Fibroblast of mammary gland (primary cell): ENCODE measurements around the gene GUCY1A2.

ENCODE experiments used
- DNase-seq: peaks from one replicate; pipeline ENCODE4 v3.0.0-alpha.2; 2010; ENCODE audit warnings: low read depth
- H3K4me3 ChIP-seq: 2 replicates; pipeline ENCODE4 v1.5.1; 2011; ENCODE audit warnings: low read depth, mild to moderate bottlenecking, low read length, moderate library complexity; ENCODE audit not compliant: control insufficient read depth
- TF ChIP-seq, protein P1 (sequence below): conservative IDR thresholded peaks from 2 replicates; pipeline ENCODE4 v1.5.1; 2011; ENCODE audit warnings: low read depth, low read length, inconsistent platforms; ENCODE audit not compliant: control insufficient read depth, insufficient read depth

Gene GUCY1A2

GRCh38 chr11:106854429-106854828, 163.8 kb downstream of the GUCY1A2 start:
- TF ChIP-seq, protein P1, sequence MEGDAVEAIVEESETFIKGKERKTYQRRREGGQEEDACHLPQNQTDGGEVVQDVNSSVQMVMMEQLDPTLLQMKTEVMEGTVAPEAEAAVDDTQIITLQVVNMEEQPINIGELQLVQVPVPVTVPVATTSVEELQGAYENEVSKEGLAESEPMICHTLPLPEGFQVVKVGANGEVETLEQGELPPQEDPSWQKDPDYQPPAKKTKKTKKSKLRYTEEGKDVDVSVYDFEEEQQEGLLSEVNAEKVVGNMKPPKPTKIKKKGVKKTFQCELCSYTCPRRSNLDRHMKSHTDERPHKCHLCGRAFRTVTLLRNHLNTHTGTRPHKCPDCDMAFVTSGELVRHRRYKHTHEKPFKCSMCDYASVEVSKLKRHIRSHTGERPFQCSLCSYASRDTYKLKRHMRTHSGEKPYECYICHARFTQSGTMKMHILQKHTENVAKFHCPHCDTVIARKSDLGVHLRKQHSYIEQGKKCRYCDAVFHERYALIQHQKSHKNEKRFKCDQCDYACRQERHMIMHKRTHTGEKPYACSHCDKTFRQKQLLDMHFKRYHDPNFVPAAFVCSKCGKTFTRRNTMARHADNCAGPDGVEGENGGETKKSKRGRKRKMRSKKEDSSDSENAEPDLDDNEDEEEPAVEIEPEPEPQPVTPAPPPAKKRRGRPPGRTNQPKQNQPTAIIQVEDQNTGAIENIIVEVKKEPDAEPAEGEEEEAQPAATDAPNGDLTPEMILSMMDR: no peak
- DNase-seq: no peak

GRCh38 chr11:106853850-106854401, 164.3 kb downstream of the GUCY1A2 start:
- TF ChIP-seq, protein P1: no peak
- no peak for DNase-seq
- no peak overlapping the region for H3K4me3 ChIP-seq

More at GRCh38 chr11:106854429-106854828, 163.8 kb downstream of the GUCY1A2 start:
- H3K4me3 ChIP-seq: no peak overlapping the region

GRCh38 chr11:106852779-106853178, 165.5 kb downstream of the GUCY1A2 start:
- TF ChIP-seq, protein P1: no peak
- no peak overlapping the region for H3K4me3 ChIP-seq
- no peak for DNase-seq

DNA sequence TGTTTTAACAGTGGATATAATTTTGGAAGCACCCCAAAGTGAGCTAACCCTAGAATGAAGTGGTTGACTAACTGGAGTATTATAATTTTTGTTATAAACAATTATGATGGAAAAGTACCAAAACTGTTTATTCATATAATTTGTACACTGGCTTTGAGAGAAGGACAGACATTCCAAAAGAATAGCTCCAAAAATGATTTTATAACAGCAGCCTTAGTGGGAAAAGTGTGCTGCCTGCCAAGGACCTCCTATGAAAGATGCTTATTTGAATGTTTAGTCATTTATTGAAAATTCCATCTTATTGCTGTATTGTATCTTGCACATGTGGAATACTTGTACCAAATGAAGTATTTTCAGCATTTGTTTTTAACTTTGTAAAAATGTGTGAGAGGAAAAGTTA, 169.8 kb downstream of the GUCY1A2 start:
- TF ChIP-seq, protein P1: no peak
- no peak for DNase-seq
- H3K4me3 ChIP-seq: no peak overlapping the region

- TF ChIP-seq, protein P1: no peak
- H3K4me3 ChIP-seq: no peak overlapping the region
- no peak for DNase-seq
Observed at GRCh38 chr11:106842134-106842533, 176.1 kb downstream of the GUCY1A2 start.

DNA sequence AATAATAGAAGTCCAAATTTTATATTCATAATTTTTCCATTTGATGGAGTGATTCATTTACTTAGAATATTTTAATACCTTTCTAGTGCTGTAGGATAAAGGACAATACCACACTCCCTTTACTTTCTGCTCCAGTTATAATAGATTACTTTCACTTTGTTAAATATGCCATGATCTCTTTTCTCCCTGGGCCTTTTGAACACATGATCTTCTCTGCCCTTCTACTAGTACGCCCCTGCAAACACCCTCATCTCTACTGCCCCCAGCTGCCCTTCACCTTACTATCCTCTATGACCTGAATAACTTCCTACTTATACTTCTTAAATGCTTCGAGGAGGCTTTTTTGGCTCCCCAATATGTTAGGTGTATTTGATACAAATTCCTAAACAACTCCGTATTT, 177.3 kb downstream of the GUCY1A2 start:
- DNase-seq: no peak
- no peak overlapping the region for H3K4me3 ChIP-seq
- TF ChIP-seq, protein P1: no peak

DNA sequence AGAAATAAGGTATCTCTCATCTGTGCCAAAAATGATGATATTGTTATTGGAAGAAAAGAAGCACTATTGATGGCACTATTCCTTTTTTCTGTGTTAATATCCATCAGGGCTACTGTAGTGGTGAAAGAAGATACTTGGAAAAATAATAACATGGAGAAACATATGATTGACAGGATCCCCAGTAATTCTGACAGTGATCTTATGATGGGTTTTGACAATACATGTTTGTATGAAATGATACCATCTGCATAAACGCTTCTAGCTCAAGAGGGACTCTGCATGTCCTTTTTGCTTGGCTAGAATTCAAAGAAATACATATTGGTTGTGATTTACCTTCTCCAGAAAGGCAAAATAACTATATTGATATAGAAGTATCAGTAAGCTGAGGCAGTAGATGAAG, 178.1 kb downstream of the GUCY1A2 start:
- no peak for DNase-seq
- TF ChIP-seq, protein P1: no peak
- no peak overlapping the region for H3K4me3 ChIP-seq
